HTR-8/SVneo (cell line): ENCODE measurements around the gene STK17B.
A peak's percentile ranks its signal among the peaks of the same experiment; 100 is the strongest.
"Not testable (repeated sequence)": the region's sequence is repeated elsewhere in the genome, so short reads cannot be mapped to it uniquely, and the experiment has no call there.

Source experiments
- DNase-seq: peaks from one replicate; pipeline ENCODE4 v3.0.0; 2011; ENCODE audit warnings: low spot score, mixed read lengths; ENCODE audit not compliant: insufficient read length
- FAIRE-seq: peaks from 2 replicates; lab custom pipeline; 2011; peaks lifted over from hg19 to GRCh38; lab: Jason Lieb, UNC

The STK17B gene

GRCh38 chr2:196125596-196125995 is 45.8 kb downstream of the STK17B start:
- FAIRE-seq (no peak), DNase-seq (no peak)

- FAIRE-seq (peak; percentile 38), DNase-seq (no peak)
Observed at GRCh38 chr2:196123679-196124373, 47.6 kb downstream of the STK17B start.

- FAIRE-seq: no peak
- no peak for DNase-seq
Observed at GRCh38 chr2:196119926-196120325, 51.5 kb downstream of the STK17B start.

- no peak for FAIRE-seq
- no peak for DNase-seq
Observed at GRCh38 chr2:196117214-196117705, 54.1 kb downstream of the STK17B start.

- no peak for DNase-seq
- FAIRE-seq: no peak
Observed at GRCh38 chr2:196113061-196113974, 58.1 kb downstream of the STK17B start.

GRCh38 chr2:196112418-196113034 is 58.9 kb downstream of the STK17B start:
- DNase-seq: peak; percentile 23
- no peak for FAIRE-seq

- DNase-seq (no peak), FAIRE-seq (no peak)
Observed at GRCh38 chr2:196108604-196109003, 62.8 kb downstream of the STK17B start.

- FAIRE-seq: no peak
- DNase-seq: no peak
Observed at GRCh38 chr2:196105951-196106350, 65.4 kb downstream of the STK17B start.

- no peak for DNase-seq
- FAIRE-seq: no peak
Observed at GRCh38 chr2:196104066-196104465, 67.3 kb downstream of the STK17B start.

GRCh38 chr2:196103626-196104025 is 67.8 kb downstream of the STK17B start:
- no peak for FAIRE-seq
- no peak for DNase-seq

GRCh38 chr2:196101325-196101991 is 69.9 kb downstream of the STK17B start:
- FAIRE-seq: peak; percentile 26
- DNase-seq: no peak

GRCh38 chr2:196099916-196100315 is 71.5 kb downstream of the STK17B start:
- FAIRE-seq: no peak

GRCh38 chr2:196097864-196098660 is 73.3 kb downstream of the STK17B start:
- DNase-seq (no peak), FAIRE-seq (no peak)

More at GRCh38 chr2:196099916-196100315, 71.5 kb downstream of the STK17B start:
- no peak for DNase-seq

GRCh38 chr2:196096982-196097745 is 74.2 kb downstream of the STK17B start:
- DNase-seq (no peak), FAIRE-seq (no peak)

GRCh38 chr2:196096264-196096663 is 75.1 kb downstream of the STK17B start:
- DNase-seq (no peak), FAIRE-seq (no peak)

GRCh38 chr2:196089448-196089847 is 81.9 kb downstream of the STK17B start:
- DNase-seq, FAIRE-seq: not testable (repeated sequence)

- FAIRE-seq: no peak
- DNase-seq: no peak
Observed at GRCh38 chr2:196088203-196088602, 83.2 kb downstream of the STK17B start.

GRCh38 chr2:196086517-196087368 is 84.6 kb downstream of the STK17B start:
- DNase-seq: no peak
- no peak for FAIRE-seq
